ENCODE measurements around the gene SLC11A1.

Gene SLC11A1

DNA sequence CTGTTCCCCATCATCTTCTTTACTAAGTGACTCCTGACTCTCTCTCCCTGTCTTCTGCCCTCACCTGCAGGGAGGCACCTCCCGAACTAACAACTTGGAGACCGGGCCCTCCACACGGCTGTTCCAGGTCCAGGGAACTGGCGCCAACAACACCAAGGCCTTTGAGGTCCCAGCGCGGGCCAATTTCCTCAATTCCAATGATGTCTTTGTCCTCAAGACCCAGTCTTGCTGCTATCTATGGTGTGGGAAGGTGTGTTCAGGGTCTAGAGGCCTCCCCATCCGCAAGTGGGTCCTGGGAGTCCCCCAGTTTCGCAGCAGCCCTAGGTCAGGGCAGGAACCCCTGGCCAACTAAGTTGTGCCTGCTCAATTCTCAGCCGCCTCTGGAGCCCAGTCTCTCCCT, 52.4 kb downstream of the SLC11A1 start:
- no peak overlapping the region for H3K9ac ChIP-seq (ENCODE audit: low read length)
- no peak overlapping the region for H4K91ac ChIP-seq (ENCODE audit: low read length)
- no peak overlapping the region for H3K27ac ChIP-seq (ENCODE audit: low read length, poor library complexity, severe bottlenecking)
- H3K9me3 ChIP-seq (ENCODE audit: control insufficient read depth, low read length), result no peaks in the 10 kb centered on the region
- H3K23ac ChIP-seq (ENCODE audit: low read length in 2 of 2), result no peak overlapping the region
- H3K4me1 ChIP-seq (ENCODE audit: control insufficient read depth, insufficient read depth, low read depth, low read length), result no peaks in the 10 kb centered on the region
- no peaks in the 10 kb centered on the region for H3K36me3 ChIP-seq (ENCODE audit: control insufficient read depth in 1 of 2, insufficient read depth in 2 of 2, low read depth in 1 of 2, low read length in 2 of 2)
- no peak overlapping the region for H3K4ac ChIP-seq (ENCODE audit: low read depth in 1 of 2, low read length in 2 of 2)
- H3K14ac ChIP-seq (ENCODE audit: low read length in 2 of 2), result no peak overlapping the region
- H3K27me3 ChIP-seq (ENCODE audit: control insufficient read depth in 1 of 2, insufficient read depth in 1 of 2, low read length in 2 of 2), result peaks cover 15 to 23% of the 10 kb centered on the region in 2 experiments
- no peak overlapping the region for H4K8ac ChIP-seq (ENCODE audit: low read length)
- H2BK5ac ChIP-seq (ENCODE audit: low read depth, low read length, poor library complexity, severe bottlenecking), result no peak overlapping the region
- no peak overlapping the region for H2BK15ac ChIP-seq (ENCODE audit: low read depth, poor library complexity, severe bottlenecking)
- no peak overlapping the region for H2BK12ac ChIP-seq (ENCODE audit: low read length in 2 of 2)
- no peak overlapping the region for H2AFZ ChIP-seq (ENCODE audit: low read depth, low read length)
- WGBS, result 94% methylated on average over 9 of the region's 9 CpGs
- H3K4me3 ChIP-seq (ENCODE audit: insufficient read depth in 1 of 2, low read depth in 1 of 2, low read length in 2 of 2), result no peak overlapping the region
- H3K18ac ChIP-seq (ENCODE audit: low read depth in 1 of 2, low read length in 2 of 2), result no peak overlapping the region
- no peak overlapping the region for H3K4me2 ChIP-seq (ENCODE audit: low read length, poor library complexity, severe bottlenecking)
- DNase-seq, result no peak
- no peak overlapping the region for H2BK120ac ChIP-seq (ENCODE audit: low read depth, low read length)
- H3K79me1 ChIP-seq (replicated peaks; ENCODE audit: low read length, poor library complexity, severe bottlenecking), result no peaks in the 10 kb centered on the region
- H2AK5ac ChIP-seq (ENCODE audit: low read length, severe bottlenecking), result no peak overlapping the region

DNA sequence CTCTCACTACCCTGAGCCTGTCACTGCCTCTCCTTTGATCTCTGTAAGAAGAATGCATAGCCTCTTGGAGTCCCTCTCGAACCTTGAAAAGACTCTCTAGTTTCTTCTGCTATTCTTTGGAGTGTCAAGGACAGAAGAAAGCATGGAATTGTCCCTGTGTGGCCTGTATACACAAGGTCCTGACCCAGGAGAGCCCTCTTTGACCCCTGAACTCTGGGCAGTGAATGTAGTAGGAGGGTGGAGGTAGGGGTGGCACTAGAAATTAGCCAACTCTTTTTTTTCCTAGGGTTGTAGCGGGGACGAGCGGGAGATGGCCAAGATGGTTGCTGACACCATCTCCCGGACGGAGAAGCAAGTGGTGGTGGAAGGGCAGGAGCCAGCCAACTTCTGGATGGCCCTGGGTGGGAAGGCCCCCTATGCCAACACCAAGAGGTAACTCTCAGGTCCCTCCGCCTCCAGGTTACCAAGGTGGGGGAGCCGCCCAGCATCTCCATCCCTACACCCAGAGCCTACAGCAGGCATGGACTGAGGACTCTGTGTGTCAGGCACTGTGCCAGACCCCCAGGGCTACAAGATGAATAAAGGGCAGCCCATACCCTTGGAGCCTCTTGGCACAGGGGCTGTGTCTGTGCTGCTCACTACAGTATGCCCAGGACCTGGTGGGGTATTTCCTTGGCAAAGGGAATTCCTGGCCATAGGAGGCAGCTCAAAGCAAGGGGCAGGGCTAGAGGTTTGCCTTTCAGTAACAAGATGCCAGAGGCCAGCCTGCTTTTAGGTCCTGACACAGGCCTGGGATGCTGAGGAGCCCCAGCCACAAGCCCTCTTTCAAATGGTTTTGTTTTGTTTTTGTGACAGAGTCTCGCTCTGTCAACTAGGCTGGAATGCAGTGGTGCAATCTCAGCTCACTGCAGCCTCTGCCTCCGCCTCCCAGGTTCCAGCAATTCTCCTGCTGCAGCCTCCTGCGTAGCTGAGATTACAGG, 53.2 kb downstream of the SLC11A1 start:
- Histone ChIP-seq H2AK5ac (ENCODE audit: low read length, severe bottlenecking) (no peak overlapping the region), H4K91ac (ENCODE audit: low read length) (no peak overlapping the region), H2BK120ac (ENCODE audit: low read depth, low read length) (no peak overlapping the region), H3K27me3 (ENCODE audit: control insufficient read depth in 1 of 2, insufficient read depth in 1 of 2, low read length in 2 of 2) (peaks cover 15 to 23% of the 10 kb centered on the region in 2 experiments), H2BK15ac (ENCODE audit: low read depth, poor library complexity, severe bottlenecking) (no peak overlapping the region), H3K4me3 (ENCODE audit: insufficient read depth in 1 of 2, low read depth in 1 of 2, low read length in 2 of 2) (no peak overlapping the region), H3K4me1 (ENCODE audit: control insufficient read depth, insufficient read depth, low read depth, low read length) (no peaks in the 10 kb centered on the region), H3K79me1 (replicated peaks; ENCODE audit: low read length, poor library complexity, severe bottlenecking) (no peaks in the 10 kb centered on the region), H3K23ac (ENCODE audit: low read length in 2 of 2) (peak overlapping the region in 1 of 2 experiments; percentile 83), H3K4me2 (ENCODE audit: low read length, poor library complexity, severe bottlenecking) (no peak overlapping the region), H2BK12ac (ENCODE audit: low read length in 2 of 2) (no peak overlapping the region), H3K9me3 (ENCODE audit: control insufficient read depth, low read length) (no peaks in the 10 kb centered on the region), H3K18ac (ENCODE audit: low read depth in 1 of 2, low read length in 2 of 2) (peak overlapping the region in 1 of 2 experiments; percentile 66), H3K36me3 (ENCODE audit: control insufficient read depth in 1 of 2, insufficient read depth in 2 of 2, low read depth in 1 of 2, low read length in 2 of 2) (no peaks in the 10 kb centered on the region), H2BK5ac (ENCODE audit: low read depth, low read length, poor library complexity, severe bottlenecking) (no peak overlapping the region), H3K14ac (ENCODE audit: low read length in 2 of 2) (peak overlapping the region in 1 of 2 experiments; percentile 11), H3K27ac (ENCODE audit: low read length, poor library complexity, severe bottlenecking) (no peak overlapping the region), H4K8ac (ENCODE audit: low read length) (no peak overlapping the region), H3K4ac (ENCODE audit: low read depth in 1 of 2, low read length in 2 of 2) (no peak overlapping the region), H2AFZ (ENCODE audit: low read depth, low read length) (no peak overlapping the region), H3K9ac (ENCODE audit: low read length) (no peak overlapping the region)
- WGBS, result 91% methylated on average over 11 of the region's 11 CpGs
- peak; percentile 14 for DNase-seq

DNA sequence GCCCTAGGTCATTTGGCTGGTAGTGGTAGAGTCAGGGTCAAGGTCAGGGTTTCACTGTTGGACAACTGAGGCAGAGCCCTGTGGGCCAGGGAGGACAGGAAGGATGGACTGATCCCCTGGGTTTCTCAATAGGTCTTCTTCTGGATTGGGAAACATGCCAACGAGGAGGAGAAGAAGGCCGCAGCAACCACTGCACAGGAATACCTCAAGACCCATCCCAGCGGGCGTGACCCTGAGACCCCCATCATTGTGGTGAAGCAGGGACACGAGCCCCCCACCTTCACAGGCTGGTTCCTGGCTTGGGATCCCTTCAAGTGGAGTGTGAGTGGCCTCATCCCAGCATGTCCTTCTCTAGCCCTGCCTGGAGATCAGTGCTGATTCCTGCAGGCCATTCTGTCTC, 54.9 kb downstream of the SLC11A1 start:
- Histone ChIP-seq H3K36me3 (ENCODE audit: control insufficient read depth in 1 of 2, insufficient read depth in 2 of 2, low read depth in 1 of 2, low read length in 2 of 2) (no peaks in the 10 kb centered on the region), H3K27me3 (ENCODE audit: control insufficient read depth in 1 of 2, insufficient read depth in 1 of 2, low read length in 2 of 2) (peaks cover 9% of the 10 kb centered on the region in 2 experiments), H2AFZ (ENCODE audit: low read depth, low read length) (no peak overlapping the region), H3K14ac (ENCODE audit: low read length in 2 of 2) (no peak overlapping the region), H3K4me2 (ENCODE audit: low read length, poor library complexity, severe bottlenecking) (no peak overlapping the region), H3K4ac (ENCODE audit: low read depth in 1 of 2, low read length in 2 of 2) (no peak overlapping the region), H3K23ac (ENCODE audit: low read length in 2 of 2) (no peak overlapping the region), H3K9ac (ENCODE audit: low read length) (no peak overlapping the region), H3K9me3 (ENCODE audit: control insufficient read depth, low read length) (no peaks in the 10 kb centered on the region), H4K8ac (ENCODE audit: low read length) (no peak overlapping the region), H2BK5ac (ENCODE audit: low read depth, low read length, poor library complexity, severe bottlenecking) (no peak overlapping the region), H2BK15ac (ENCODE audit: low read depth, poor library complexity, severe bottlenecking) (no peak overlapping the region), H3K4me3 (ENCODE audit: insufficient read depth in 1 of 2, low read depth in 1 of 2, low read length in 2 of 2) (no peak overlapping the region), H2BK120ac (ENCODE audit: low read depth, low read length) (no peak overlapping the region), H3K4me1 (ENCODE audit: control insufficient read depth, insufficient read depth, low read depth, low read length) (no peaks in the 10 kb centered on the region), H3K18ac (ENCODE audit: low read depth in 1 of 2, low read length in 2 of 2) (no peak overlapping the region), H3K27ac (ENCODE audit: low read length, poor library complexity, severe bottlenecking) (no peak overlapping the region), H4K91ac (ENCODE audit: low read length) (no peak overlapping the region), H2AK5ac (ENCODE audit: low read length, severe bottlenecking) (no peak overlapping the region), H3K79me1 (replicated peaks; ENCODE audit: low read length, poor library complexity, severe bottlenecking) (no peaks in the 10 kb centered on the region), H2BK12ac (ENCODE audit: low read length in 2 of 2) (no peak overlapping the region)
- WGBS, result 88% methylated on average over 5 of the region's 5 CpGs
- DNase-seq, result no peak

DNA sequence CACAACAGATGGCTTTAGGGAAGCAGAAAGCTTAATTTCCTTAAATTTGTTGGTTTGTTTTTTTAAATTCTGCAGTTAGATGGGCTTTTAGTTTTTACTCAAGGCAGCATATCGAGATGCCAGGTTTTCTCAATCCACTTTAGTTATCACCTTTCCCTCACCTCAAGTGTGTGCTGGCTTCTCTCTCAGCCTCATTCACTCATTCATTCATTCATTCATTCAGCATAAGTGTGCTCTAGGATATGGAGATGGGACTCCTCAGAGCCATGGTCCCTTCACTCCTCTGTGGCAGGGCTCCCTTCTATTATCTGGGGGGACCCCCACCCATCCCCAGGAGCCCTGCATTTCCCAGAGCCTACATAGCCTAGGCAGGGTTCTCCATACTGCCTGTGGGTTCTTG, 55.9 kb downstream of the SLC11A1 start:
- Histone ChIP-seq H3K79me1 (replicated peaks; ENCODE audit: low read length, poor library complexity, severe bottlenecking) (no peaks in the 10 kb centered on the region), H3K27me3 (ENCODE audit: control insufficient read depth in 1 of 2, insufficient read depth in 1 of 2, low read length in 2 of 2) (no peaks in the 10 kb centered on the region), H3K9ac (ENCODE audit: low read length) (no peak overlapping the region), H3K23ac (ENCODE audit: low read length in 2 of 2) (no peak overlapping the region), H2BK120ac (ENCODE audit: low read depth, low read length) (no peak overlapping the region), H4K8ac (ENCODE audit: low read length) (no peak overlapping the region), H2BK12ac (ENCODE audit: low read length in 2 of 2) (no peak overlapping the region), H3K4me1 (ENCODE audit: control insufficient read depth, insufficient read depth, low read depth, low read length) (no peaks in the 10 kb centered on the region), H3K14ac (ENCODE audit: low read length in 2 of 2) (no peak overlapping the region), H3K4me3 (ENCODE audit: insufficient read depth in 1 of 2, low read depth in 1 of 2, low read length in 2 of 2) (no peak overlapping the region), H2AFZ (ENCODE audit: low read depth, low read length) (no peak overlapping the region), H3K4ac (ENCODE audit: low read depth in 1 of 2, low read length in 2 of 2) (no peak overlapping the region), H3K18ac (ENCODE audit: low read depth in 1 of 2, low read length in 2 of 2) (no peak overlapping the region), H2BK15ac (ENCODE audit: low read depth, poor library complexity, severe bottlenecking) (no peak overlapping the region), H3K9me3 (ENCODE audit: control insufficient read depth, low read length) (no peaks in the 10 kb centered on the region), H3K4me2 (ENCODE audit: low read length, poor library complexity, severe bottlenecking) (no peak overlapping the region), H4K91ac (ENCODE audit: low read length) (no peak overlapping the region), H3K36me3 (ENCODE audit: control insufficient read depth in 1 of 2, insufficient read depth in 2 of 2, low read depth in 1 of 2, low read length in 2 of 2) (no peaks in the 10 kb centered on the region), H2AK5ac (ENCODE audit: low read length, severe bottlenecking) (no peak overlapping the region), H2BK5ac (ENCODE audit: low read depth, low read length, poor library complexity, severe bottlenecking) (no peak overlapping the region), H3K27ac (ENCODE audit: low read length, poor library complexity, severe bottlenecking) (no peak overlapping the region)
- no peak for DNase-seq
- WGBS, result 100% methylated on average over 1 of the region's 1 CpG
